GM23338 (cell line): Measurements from ENCODE around the gene BHLHA15. TPM values are rescaled to one million over a fixed set of nuclear protein-coding genes. Genes with fewer than 3 reads are reported as not detected.

Experiments used
- ATAC-seq: fragments of 200-7000 bp; cut with Tn5 transposase; 3 replicates; pipeline ENCODE4 v1.9.1; 2020
- DNase-seq: peaks from one replicate; pipeline ENCODE4 v3.0.0-alpha.2; 2015; ENCODE audit warnings: low spot score
- H2AFZ ChIP-seq: fragments of 200-600 bp; sonication (generic); 2 replicates; pipeline ENCODE4 v1.8.0; 2016; ENCODE audit warnings: antibody characterized with exemption, mild to moderate bottlenecking, moderate library complexity
- H3F3A ChIP-seq: fragments of 200-600 bp; sonication (generic); replicated peaks from 2 replicates; pipeline ENCODE4 v1.8.0; 2017; ENCODE audit warnings: antibody characterized with exemption, mixed run types, low read depth
- H3K27ac ChIP-seq: fragments of 200-600 bp; sonication (generic); 2 replicates; pipeline ENCODE4 v1.6.1; 2016; ENCODE audit warnings: low read depth
- H3K27me3 ChIP-seq: fragments of 200-600 bp; sonication (generic); 2 replicates; pipeline ENCODE4 v1.8.0; 2016; ENCODE audit warnings: mild to moderate bottlenecking, mixed run types, moderate library complexity; ENCODE audit not compliant: insufficient read depth
- H3K36me3 ChIP-seq: fragments of 200-600 bp; sonication (generic); 2 replicates; pipeline ENCODE4 v1.8.0; 2016; ENCODE audit warnings: mild to moderate bottlenecking; ENCODE audit not compliant: insufficient read depth
- H3K4me1 ChIP-seq: fragments of 200-600 bp; sonication (generic); 2 replicates; pipeline ENCODE4 v1.8.0; 2016; ENCODE audit warnings: mild to moderate bottlenecking, moderate library complexity; ENCODE audit not compliant: insufficient read depth
- H3K4me2 ChIP-seq: fragments of 200-600 bp; sonication (generic); 2 replicates; pipeline ENCODE4 v1.7.1; 2017; ENCODE audit warnings: mixed run types
- H3K4me3 ChIP-seq: fragments of 200-600 bp; sonication (generic); 2 replicates; pipeline ENCODE4 v1.6.1; 2016; ENCODE audit warnings: mixed run types
- H3K79me2 ChIP-seq: fragments of 200-600 bp; sonication (generic); replicated peaks from 2 replicates; pipeline ENCODE4 v1.8.0; 2017; ENCODE audit warnings: mild to moderate bottlenecking; ENCODE audit not compliant: insufficient read depth
- H3K9me2 ChIP-seq: fragments of 200-600 bp; sonication (generic); 2 replicates; pipeline ENCODE4 v1.8.0; 2017; ENCODE audit not compliant: insufficient read depth
- H4K20me1 ChIP-seq: fragments of 200-600 bp; sonication (generic); replicated peaks from 2 replicates; pipeline ENCODE4 v1.8.0; 2017; ENCODE audit warnings: mild to moderate bottlenecking; ENCODE audit not compliant: insufficient read depth
- H3K27ac Mint-ChIP-seq: 2 replicates; pipeline ENCODE4 v1.8.0; 2020; ENCODE audit warnings: inconsistent platforms, mild to moderate bottlenecking, moderate library complexity, mixed read lengths
- H3K27me3 Mint-ChIP-seq: 3 replicates; pipeline ENCODE4 v1.8.0; 2022; ENCODE audit warnings: low read depth, mild to moderate bottlenecking, moderate library complexity, mixed read lengths, inconsistent platforms; ENCODE audit not compliant: insufficient read depth, poor library complexity
- H3K36me3 Mint-ChIP-seq: 3 replicates; pipeline ENCODE4 v1.8.0; 2021; ENCODE audit warnings: low read depth, mild to moderate bottlenecking, inconsistent platforms, moderate library complexity, mixed read lengths
- H3K4me1 Mint-ChIP-seq: 3 replicates; pipeline ENCODE4 v1.8.0; 2020; ENCODE audit warnings: mild to moderate bottlenecking, inconsistent platforms, mixed read lengths
- H3K4me3 Mint-ChIP-seq: 3 replicates; pipeline ENCODE4 v1.8.0; 2021; ENCODE audit warnings: moderate library complexity, mild to moderate bottlenecking, inconsistent platforms, mixed read lengths
- H3K9me3 Mint-ChIP-seq: 3 replicates; pipeline ENCODE4 v1.8.0; 2020; ENCODE audit warnings: moderate library complexity, mild to moderate bottlenecking, inconsistent platforms, mixed read lengths
- CREB1 ChIP-seq: fragments of 250-450 bp; sonication (Bioruptor Pico); IDR thresholded peaks from 2 replicates; pipeline ENCODE4 v1.5.0; 2020; ENCODE audit warnings: low read depth, mild to moderate bottlenecking, moderate library complexity
- EZH2 ChIP-seq: fragments of 200-600 bp; sonication (generic); IDR thresholded peaks from one replicate; pipeline ENCODE4 v1.8.0; 2017; ENCODE audit warnings: antibody characterized with exemption, mild to moderate bottlenecking, low read depth; ENCODE audit not compliant: unreplicated experiment
- EZH2phosphoT487 ChIP-seq: fragments of 200-600 bp; sonication (generic); IDR thresholded peaks from one replicate; pipeline ENCODE4 v1.8.1; 2018; ENCODE audit warnings: antibody characterized with exemption; ENCODE audit not compliant: unreplicated experiment
- JUNB ChIP-seq: IDR thresholded peaks from one replicate; pipeline ENCODE4 v1.6.1; 2016; ENCODE audit warnings: antibody characterized with exemption; ENCODE audit not compliant: unreplicated experiment
- NANOG ChIP-seq: IDR thresholded peaks from 2 replicates; pipeline ENCODE4 v1.6.1; 2016; ENCODE audit warnings: antibody characterized with exemption, borderline replicate concordance
- POLR2AphosphoS5 ChIP-seq: IDR thresholded peaks from 2 replicates; pipeline ENCODE4 v1.6.1; 2016; ENCODE audit warnings: antibody characterized with exemption, low read depth
- STAT1 ChIP-seq: IDR thresholded peaks from one replicate; pipeline ENCODE4 v1.6.1; 2016; ENCODE audit warnings: antibody characterized with exemption; ENCODE audit not compliant: unreplicated experiment
- ZNF114 ChIP-seq: fragments of 250-450 bp; sonication (Bioruptor Pico); IDR thresholded peaks from 2 replicates; pipeline ENCODE4 v1.5.0; 2020; ENCODE audit warnings: mild to moderate bottlenecking, moderate library complexity
- ZNF331 ChIP-seq: fragments of 250-450 bp; sonication (Bioruptor Pico); IDR thresholded peaks from 2 replicates; pipeline ENCODE4 v1.5.0; 2020; ENCODE audit warnings: low read depth, mild to moderate bottlenecking, moderate library complexity
- ZNF462 ChIP-seq: fragments of 250-450 bp; sonication (Bioruptor Pico); IDR thresholded peaks from 2 replicates; pipeline ENCODE4 v1.5.0; 2020; ENCODE audit warnings: mild to moderate bottlenecking, moderate library complexity
- polyA plus RNA-seq: library from polyadenylated mRNA; unstranded; fragments of >200 nt; fragmentation: Nextera tagmentation; extraction: Ambion mirVana; gene quantifications from 2 replicates; pipeline ENCODE4 v1.2.1, GENCODE V29; 2016
- total RNA-seq: library from RNA; depleted of rRNA; stranded (reverse); fragments of >200 nt; shearing (Covaris generic); gene quantifications from 2 replicates; pipeline ENCODE4 v1.2.3, GENCODE V29; 2014
- TF ChIP-seq, protein P1 (sequence below), 2 experiments: fragments of 200-600 bp in 1 of 2; sonication (generic) in 1 of 2; conservative IDR thresholded peaks; 2 replicates each; pipeline versions ENCODE4 v1.5.1 to v1.6.1; 2016 to 2017; ENCODE audit warnings: antibody characterized with exemption in 2 of 2, low read depth in 2 of 2, mild to moderate bottlenecking in 2 of 2, moderate library complexity in 1 of 2
- TF ChIP-seq, protein P2 (sequence below): IDR thresholded peaks from 2 replicates; pipeline ENCODE4 v1.6.1; 2016; ENCODE audit warnings: antibody characterized with exemption

The BHLHA15 gene
- total and polyA plus RNA-seq, 2 experiments from 2014 or later = 1.4 to 8.3 TPM

DNA sequence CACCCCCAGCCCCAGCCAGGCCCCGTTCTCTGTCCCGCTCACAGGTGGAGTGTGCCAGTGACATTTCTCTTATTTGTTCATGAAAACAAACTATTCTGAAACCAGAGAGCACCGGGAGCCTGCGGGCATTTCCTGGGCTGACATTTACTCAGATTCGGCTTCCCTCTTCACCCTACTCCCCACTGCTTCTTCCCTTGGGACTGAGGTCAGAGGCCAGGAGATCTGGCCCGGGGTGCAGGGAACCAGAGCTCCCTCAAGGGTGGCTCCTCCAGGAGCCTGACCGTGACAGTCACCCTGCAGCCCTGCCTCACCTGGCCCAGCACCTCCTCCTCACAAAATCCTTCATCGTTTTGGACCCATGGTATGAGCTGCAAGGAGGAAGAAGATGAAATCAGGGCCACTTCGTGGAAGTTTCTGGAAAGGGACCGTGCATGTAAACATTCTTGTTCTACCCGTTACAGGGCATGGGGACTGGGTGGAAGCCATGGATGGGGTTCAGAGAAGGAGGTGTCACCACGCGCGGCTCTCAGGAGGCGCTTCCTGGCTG, 12.2 kb downstream of the BHLHA15 start:
- H3K79me2 ChIP-seq = no peaks in the 10 kb centered on the region
- no peak overlapping the region for H3K4me2 ChIP-seq
- TF ChIP-seq, protein P1, sequence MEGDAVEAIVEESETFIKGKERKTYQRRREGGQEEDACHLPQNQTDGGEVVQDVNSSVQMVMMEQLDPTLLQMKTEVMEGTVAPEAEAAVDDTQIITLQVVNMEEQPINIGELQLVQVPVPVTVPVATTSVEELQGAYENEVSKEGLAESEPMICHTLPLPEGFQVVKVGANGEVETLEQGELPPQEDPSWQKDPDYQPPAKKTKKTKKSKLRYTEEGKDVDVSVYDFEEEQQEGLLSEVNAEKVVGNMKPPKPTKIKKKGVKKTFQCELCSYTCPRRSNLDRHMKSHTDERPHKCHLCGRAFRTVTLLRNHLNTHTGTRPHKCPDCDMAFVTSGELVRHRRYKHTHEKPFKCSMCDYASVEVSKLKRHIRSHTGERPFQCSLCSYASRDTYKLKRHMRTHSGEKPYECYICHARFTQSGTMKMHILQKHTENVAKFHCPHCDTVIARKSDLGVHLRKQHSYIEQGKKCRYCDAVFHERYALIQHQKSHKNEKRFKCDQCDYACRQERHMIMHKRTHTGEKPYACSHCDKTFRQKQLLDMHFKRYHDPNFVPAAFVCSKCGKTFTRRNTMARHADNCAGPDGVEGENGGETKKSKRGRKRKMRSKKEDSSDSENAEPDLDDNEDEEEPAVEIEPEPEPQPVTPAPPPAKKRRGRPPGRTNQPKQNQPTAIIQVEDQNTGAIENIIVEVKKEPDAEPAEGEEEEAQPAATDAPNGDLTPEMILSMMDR (conservative IDR thresholded peaks at IDR 0.05; ENCODE audit: low read depth in 2 of 2) = no peak
- TF ChIP-seq CREB1 (CRISPR knock-in tag) (no peak), ZNF331 (CRISPR knock-in tag) (no peak), ZNF114 (no peak), POLR2AphosphoS5 (no peak), JUNB (no peak), EZH2 (no peak), ZNF462 (no peak), NANOG (no peak), EZH2phosphoT487 (no peak), STAT1 (no peak)
- TF ChIP-seq, protein P2, sequence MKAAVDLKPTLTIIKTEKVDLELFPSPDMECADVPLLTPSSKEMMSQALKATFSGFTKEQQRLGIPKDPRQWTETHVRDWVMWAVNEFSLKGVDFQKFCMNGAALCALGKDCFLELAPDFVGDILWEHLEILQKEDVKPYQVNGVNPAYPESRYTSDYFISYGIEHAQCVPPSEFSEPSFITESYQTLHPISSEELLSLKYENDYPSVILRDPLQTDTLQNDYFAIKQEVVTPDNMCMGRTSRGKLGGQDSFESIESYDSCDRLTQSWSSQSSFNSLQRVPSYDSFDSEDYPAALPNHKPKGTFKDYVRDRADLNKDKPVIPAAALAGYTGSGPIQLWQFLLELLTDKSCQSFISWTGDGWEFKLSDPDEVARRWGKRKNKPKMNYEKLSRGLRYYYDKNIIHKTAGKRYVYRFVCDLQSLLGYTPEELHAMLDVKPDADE = no peak
- no peaks in the 10 kb centered on the region for H3K36me3 ChIP-seq
- Mint-ChIP-seq H3K9me3 (no peaks in the 10 kb centered on the region), H3K4me3 (no peak overlapping the region), H3K27ac (peak overlapping the region; percentile 89), H3K36me3 (no peaks in the 10 kb centered on the region), H3K4me1 (peaks cover under 1% of the 10 kb centered on the region), H3K27me3 (peaks cover 8% of the 10 kb centered on the region)
- H3K4me1 ChIP-seq = peaks cover 2% of the 10 kb centered on the region; the same call in 1 of the 2 replicates
- H3F3A ChIP-seq = no peaks in the 10 kb centered on the region
- DNase-seq (no peak), ATAC-seq (no peak)
- H3K9me2 ChIP-seq = no peaks in the 10 kb centered on the region
- H3K27me3 ChIP-seq = no peaks in the 10 kb centered on the region
- H3K27ac ChIP-seq = no peak overlapping the region
- H4K20me1 ChIP-seq = no peaks in the 10 kb centered on the region
- no peak overlapping the region for H3K4me3 ChIP-seq
- no peak overlapping the region for H2AFZ ChIP-seq
